Measurements from ENCODE around the gene ATG5.

ATG5 gene

GRCh38 chr6:106325336-106326178 is at the start of gene ATG5 (continued):
- no peak for TF ChIP-seq ZNF529 (tag by site-specific recombination; IDR thresholded peaks at IDR 0.05; ENCODE audit: insufficient replicate concordance)

- CTCF ChIA-PET, result interaction anchor here (1.0 to 6.1 kb wide), 3 partner anchors 12 to 624 kb away, joined by 3 to 62 read pairs (median 3); partner anchors contain the start of gene CRYBG1
- POLR2A ChIA-PET, result no interaction called here
- H3K36me3 ChIP-seq (ENCODE audit: control insufficient read depth in 2 of 2, insufficient read depth in 1 of 2, low read length in 2 of 2), result no peaks in the 10 kb centered on the region
Observed at GRCh38 chr6:106373502-106374239, 48.1 kb upstream of the ATG5 start.

DNA sequence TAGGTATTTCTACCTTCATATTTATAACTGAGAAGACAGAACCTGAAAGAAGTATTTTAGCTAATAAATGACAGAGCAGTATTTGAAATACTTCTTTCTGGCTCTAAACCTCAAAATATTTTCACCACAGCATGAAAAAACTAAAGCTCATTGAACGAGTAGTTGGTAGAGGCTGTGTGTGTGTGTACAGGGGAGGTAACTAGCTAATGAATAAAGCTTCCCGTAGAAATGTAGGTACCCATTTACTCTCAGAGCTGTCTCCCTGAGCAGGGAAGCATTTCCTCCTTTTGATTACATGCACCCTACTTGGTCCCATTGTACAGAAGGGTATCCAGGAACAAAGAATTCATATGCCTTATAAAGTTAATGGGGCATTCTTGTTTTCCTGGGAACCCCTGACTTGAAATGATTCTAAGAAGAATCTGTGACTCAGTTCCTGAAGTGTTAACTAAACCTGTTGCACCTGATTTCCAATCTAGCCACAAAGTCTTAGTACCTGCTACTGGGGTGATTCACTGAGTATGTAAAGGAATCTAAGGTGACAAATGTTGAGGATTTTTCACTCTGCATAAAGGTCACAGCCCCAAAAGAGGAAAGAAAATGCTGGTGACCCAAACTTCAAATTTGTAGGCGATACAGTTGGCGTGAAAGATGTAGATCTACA is 47.4 kb upstream of the ATG5 start:
- CTCF ChIA-PET, result interaction anchor here (0.6 to 6.1 kb wide), 5 partner anchors 12 to 323 kb away, joined by 3 to 62 read pairs (median 4); partner anchors contain the start of gene CRYBG1
- no peak overlapping the region for H3K27ac ChIP-seq (ENCODE audit: extremely low read depth, low read depth, low read length)
- H3K9me3 ChIP-seq (ENCODE audit: control insufficient read depth, insufficient read depth, low read depth, low read length), result no peaks in the 10 kb centered on the region
- no peak overlapping the region for H3K4me3 ChIP-seq (ENCODE audit: low read depth, low read length)
- H3K36me3 ChIP-seq (ENCODE audit: control insufficient read depth in 2 of 2, insufficient read depth in 1 of 2, low read length in 2 of 2), result no peaks in the 10 kb centered on the region
- POLR2A ChIA-PET, result interaction anchor here (0.5 kb wide), 1 partner anchor 93 kb away, joined by 5 read pairs; no protein-coding TSS in a partner anchor
- H3K4me1 ChIP-seq (ENCODE audit: control insufficient read depth, insufficient read depth, low read length), result no peaks in the 10 kb centered on the region
- no peak for TF ChIP-seq ZFP3 (tag by site-specific recombination; IDR thresholded peaks at IDR 0.05; ENCODE audit: low read depth)
- TF ChIP-seq ZNF266 (tag by site-specific recombination; IDR thresholded peaks at IDR 0.05; ENCODE audit: low read depth), result no peak
- no peak for TF ChIP-seq MZF1 (tag by site-specific recombination; IDR thresholded peaks at IDR 0.05; ENCODE audit: borderline replicate concordance)
- no peak for TF ChIP-seq ATF2 (tag by site-specific recombination; IDR thresholded peaks at IDR 0.05; ENCODE audit: low read depth)
- TF ChIP-seq, protein P1, sequence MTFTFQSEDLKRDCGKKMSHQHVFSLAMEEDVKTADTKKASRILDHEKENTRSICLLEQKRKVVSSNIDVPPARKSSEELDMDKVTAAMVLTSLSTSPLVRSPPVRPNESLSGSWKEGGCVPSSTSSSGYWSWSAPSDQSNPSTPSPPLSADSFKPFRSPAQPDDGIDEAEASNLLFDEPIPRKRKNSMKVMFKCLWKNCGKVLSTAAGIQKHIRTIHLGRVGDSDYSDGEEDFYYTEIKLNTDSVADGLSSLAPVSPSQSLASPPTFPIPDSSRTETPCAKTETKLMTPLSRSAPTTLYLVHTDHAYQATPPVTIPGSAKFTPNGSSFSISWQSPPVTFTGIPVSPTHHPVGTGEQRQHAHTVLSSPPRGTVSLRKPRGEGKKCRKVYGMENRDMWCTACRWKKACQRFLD (tag by site-specific recombination; IDR thresholded peaks at IDR 0.05), result no peak

More at GRCh38 chr6:106373502-106374239, 48.1 kb upstream of the ATG5 start:
- Histone ChIP-seq H3K4me1 (ENCODE audit: control insufficient read depth, insufficient read depth, low read length) (no peaks in the 10 kb centered on the region), H3K4me3 (ENCODE audit: low read depth, low read length) (no peak overlapping the region), H3K27ac (ENCODE audit: extremely low read depth, low read depth, low read length) (no peak overlapping the region), H3K9me3 (ENCODE audit: control insufficient read depth, insufficient read depth, low read depth, low read length) (no peaks in the 10 kb centered on the region)
- TF ChIP-seq BCL11A (tag by site-specific recombination; IDR thresholded peaks at IDR 0.05; ENCODE audit: low read depth), result no peak
- no peak for TF ChIP-seq ZNF266 (tag by site-specific recombination; IDR thresholded peaks at IDR 0.05; ENCODE audit: low read depth)

- TF ChIP-seq ZNF677 (tag by site-specific recombination; IDR thresholded peaks at IDR 0.05) (no peak), ZNF610 (tag by site-specific recombination; IDR thresholded peaks at IDR 0.05; ENCODE audit: borderline replicate concordance) (no peak), ZNF623 (tag by site-specific recombination; IDR thresholded peaks at IDR 0.05) (no peak), BCL11A (tag by site-specific recombination; IDR thresholded peaks at IDR 0.05; ENCODE audit: low read depth) (no peak), ZNF549 (tag by site-specific recombination; IDR thresholded peaks at IDR 0.05) (no peak)
- POLR2A ChIA-PET, result no interaction called here
- no peaks in the 10 kb centered on the region for H3K9me3 ChIP-seq (ENCODE audit: control insufficient read depth, insufficient read depth, low read depth, low read length)
- H3K27ac ChIP-seq (ENCODE audit: extremely low read depth, low read depth, low read length), result no peak overlapping the region
- H3K36me3 ChIP-seq (ENCODE audit: control insufficient read depth in 2 of 2, insufficient read depth in 1 of 2, low read length in 2 of 2), result no peaks in the 10 kb centered on the region
- H3K4me1 ChIP-seq (ENCODE audit: control insufficient read depth, insufficient read depth, low read length), result no peaks in the 10 kb centered on the region
- CTCF ChIA-PET, result interaction anchor here (1.0 to 6.1 kb wide), 2 partner anchors 9 to 72 kb away, joined by 3 to 62 read pairs; partner anchors contain the start of gene CRYBG1
- no peak overlapping the region for H3K4me3 ChIP-seq (ENCODE audit: low read depth, low read length)
Observed at GRCh38 chr6:106370639-106371038, 45.1 kb upstream of the ATG5 start.

Measured in HEK293 (cell line).